SK-N-SH (cell line): ENCODE data around the gene ATP5PD. TPM values are rescaled to one million over a fixed set of nuclear protein-coding genes. Genes with fewer than 3 reads are reported as not detected.

Experiments used
- CTCF ChIA-PET: fragments of 300-600, 350-600 bp; formaldehyde crosslinking; extraction: SDS; loops from one replicate; lab custom pipeline; 2021; lab: Yijun Ruan, JAX
- POLR2A ChIA-PET: fragments of 350-600 bp; sonication (Branson Sonifier 250); formaldehyde crosslinking; extraction: SDS; loops from one replicate; lab custom pipeline; 2020; ENCODE audit warnings: antibody characterized with exemption, inconsistent platforms; lab: Yijun Ruan, JAX
- DNase-seq: peaks from one replicate; pipeline ENCODE4 v3.0.0; 2012
- H2AFZ ChIP-seq: fragments of 200-600 bp; sonication (generic); 2 replicates; pipeline ENCODE4 v1.8.1; 2016; ENCODE audit warnings: antibody characterized with exemption, mild to moderate bottlenecking, low read depth
- H3F3A ChIP-seq: fragments of 200-600 bp; sonication (generic); replicated peaks from 2 replicates; pipeline ENCODE3; 2016; ENCODE audit warnings: antibody characterized with exemption, mild to moderate bottlenecking; ENCODE audit not compliant: insufficient read depth
- H3K27ac ChIP-seq, 2 experiments: fragments of 200-500 bp in 1 of 2; fragments of 200-600 bp in 1 of 2; sonication (Bioruptor generic) in 1 of 2; sonication (generic), shearing (Covaris generic) in 1 of 2; 2 replicates each; pipeline versions ENCODE4 v1.5.1 to v1.6.1; 2014 to 2016; ENCODE audit warnings: low read depth in 2 of 2, inconsistent platforms in 1 of 2, low read length in 1 of 2, mild to moderate bottlenecking in 1 of 2, mixed read lengths in 1 of 2
- H3K27me3 ChIP-seq: fragments of 200-600 bp; sonication (generic), shearing (Covaris generic); 2 replicates; pipeline ENCODE4 v1.6.1; 2016; ENCODE audit warnings: mixed run types; ENCODE audit not compliant: insufficient read depth
- H3K36me3 ChIP-seq, 2 experiments: fragments of 200-500 bp in 1 of 2; fragments of 200-600 bp in 1 of 2; sonication (Bioruptor generic) in 1 of 2; sonication (generic) in 1 of 2; replicated peaks in 1 of 2; 2 replicates each; pipeline versions ENCODE3 to v1.5.1; 2014 to 2016; ENCODE audit warnings: low read length in 1 of 2, mild to moderate bottlenecking in 1 of 2; ENCODE audit not compliant: insufficient read depth in 2 of 2, control insufficient read depth in 1 of 2
- H3K4me1 ChIP-seq, 2 experiments: fragments of 200-500 bp in 1 of 2; fragments of 200-600 bp in 1 of 2; sonication (Bioruptor generic) in 1 of 2; sonication (generic), shearing (Covaris generic) in 1 of 2; 2 replicates each; pipeline versions ENCODE4 v1.5.1 to v1.6.1; 2014 to 2016; ENCODE audit warnings: low read depth in 1 of 2, low read length in 1 of 2, mixed run types in 1 of 2; ENCODE audit not compliant: insufficient read depth in 2 of 2, control insufficient read depth in 1 of 2
- H3K4me2 ChIP-seq: fragments of 200-600 bp; sonication (generic), shearing (Covaris generic); 2 replicates; pipeline ENCODE4 v1.6.1; 2017; ENCODE audit warnings: mixed run types
- H3K4me3 ChIP-seq, 2 experiments: fragments of 200-500 bp in 1 of 2; fragments of 200-600 bp in 1 of 2; sonication (Bioruptor generic) in 1 of 2; sonication (generic), shearing (Covaris generic) in 1 of 2; 2 replicates each; pipeline versions ENCODE4 v1.5.1 to v1.8.1; 2014 to 2016; ENCODE audit warnings: low read depth in 2 of 2, inconsistent platforms in 1 of 2, low read length in 1 of 2, mild to moderate bottlenecking in 1 of 2, mixed read lengths in 1 of 2, moderate library complexity in 1 of 2
- H3K79me2 ChIP-seq: fragments of 200-600 bp; sonication (generic); 2 replicates; pipeline ENCODE4 v1.8.1; 2017; ENCODE audit warnings: mild to moderate bottlenecking; ENCODE audit not compliant: insufficient read depth
- H3K9ac ChIP-seq: fragments of 200-600 bp; sonication (generic); 2 replicates; pipeline ENCODE4 v1.6.1; 2017; ENCODE audit warnings: mixed run types
- H3K9me2 ChIP-seq: fragments of 200-600 bp; sonication (generic); 2 replicates; pipeline ENCODE4 v1.6.1; 2017; ENCODE audit warnings: mixed run types
- H3K9me3 ChIP-seq: fragments of 200-600 bp; sonication (generic); 2 replicates; pipeline ENCODE4 v1.6.1; 2017; ENCODE audit warnings: mixed run types, mild to moderate bottlenecking, moderate library complexity
- H4K20me1 ChIP-seq: fragments of 200-600 bp; sonication (generic); 2 replicates; pipeline ENCODE4 v1.6.1; 2017; ENCODE audit warnings: mild to moderate bottlenecking, mixed run types; ENCODE audit not compliant: insufficient read depth
- CHD2 ChIP-seq: fragments of 150-350 bp; IDR thresholded peaks from 2 replicates; pipeline ENCODE4 v1.6.1; 2018; ENCODE audit warnings: low read length; ENCODE audit not compliant: partially characterized antibody
- CTCF ChIP-seq: fragments of 200-600 bp; sonication (generic); IDR thresholded peaks from 2 replicates; pipeline ENCODE4 v1.6.1; 2017; ENCODE audit warnings: antibody characterized with exemption, mild to moderate bottlenecking, moderate library complexity
- ELF1 ChIP-seq: IDR thresholded peaks from 2 replicates; pipeline ENCODE4 v1.4.0; 2012
- FOSL2 ChIP-seq: IDR thresholded peaks from 2 replicates; pipeline ENCODE4 v1.4.0; 2012; ENCODE audit warnings: low read depth, mild to moderate bottlenecking, moderate library complexity, borderline replicate concordance
- FOXJ3 ChIP-seq: sonication (generic); formaldehyde crosslinking; IDR thresholded peaks from 2 replicates; pipeline ENCODE4 v1.5.1; 2020; ENCODE audit warnings: mild to moderate bottlenecking, missing genetic modification reagents
- FOXM1 ChIP-seq: IDR thresholded peaks from 2 replicates; pipeline ENCODE4 v1.4.0; 2012; ENCODE audit warnings: low read depth, mild to moderate bottlenecking
- GATA2 ChIP-seq: sonication (generic); formaldehyde crosslinking; IDR thresholded peaks from 2 replicates; pipeline ENCODE4 v1.5.0; 2020; ENCODE audit warnings: mild to moderate bottlenecking, missing genetic modification reagents
- IRF3 ChIP-seq: fragments of 150-350 bp; IDR thresholded peaks from 2 replicates; pipeline ENCODE4 v1.6.1; 2016; ENCODE audit warnings: mild to moderate bottlenecking, low read depth, low read length
- JUND ChIP-seq: IDR thresholded peaks from 2 replicates; pipeline ENCODE4 v1.4.0; 2012
- MEF2A ChIP-seq: IDR thresholded peaks from 2 replicates; pipeline ENCODE4 v1.4.0; 2012; ENCODE audit warnings: low read depth, borderline replicate concordance
- NFIC ChIP-seq: IDR thresholded peaks from 2 replicates; pipeline ENCODE4 v1.4.0; 2012; ENCODE audit warnings: borderline replicate concordance
- NRF1 ChIP-seq: IDR thresholded peaks from 2 replicates; pipeline ENCODE4 v1.6.1; 2012; ENCODE audit warnings: low read depth, mild to moderate bottlenecking, low read length
- PBX3 ChIP-seq: IDR thresholded peaks from 2 replicates; pipeline ENCODE4; 2012
- POLR2AphosphoS5 ChIP-seq: IDR thresholded peaks from 2 replicates; pipeline ENCODE4 v1.6.1; 2012; ENCODE audit warnings: low read depth, low read length
- RAD21 ChIP-seq: IDR thresholded peaks from 2 replicates; pipeline ENCODE4 v1.6.1; 2012; ENCODE audit warnings: mild to moderate bottlenecking, low read length
- RFX5 ChIP-seq: IDR thresholded peaks from 2 replicates; pipeline ENCODE4 v1.6.1; 2012; ENCODE audit warnings: mild to moderate bottlenecking, improper control_type of control experiment, low read length
- RXRA ChIP-seq: IDR thresholded peaks from 2 replicates; pipeline ENCODE4 v1.4.0; 2012; ENCODE audit warnings: low read depth, mild to moderate bottlenecking, borderline replicate concordance
- SIN3A ChIP-seq: IDR thresholded peaks from 2 replicates; pipeline ENCODE4 v1.6.1; 2012; ENCODE audit warnings: low read depth, mild to moderate bottlenecking, low read length, moderate library complexity, borderline replicate concordance
- SMC3 ChIP-seq: IDR thresholded peaks from 2 replicates; pipeline ENCODE4 v1.6.1; 2012; ENCODE audit warnings: low read depth, low read length, improper control_type of control experiment
- TAF1 ChIP-seq: IDR thresholded peaks from 2 replicates; pipeline ENCODE4 v1.6.1; 2012; ENCODE audit warnings: low read depth, mild to moderate bottlenecking, low read length, moderate library complexity, borderline replicate concordance
- TCF12 ChIP-seq: IDR thresholded peaks from 2 replicates; pipeline ENCODE4 v1.4.0; 2012
- TEAD4 ChIP-seq: IDR thresholded peaks from 2 replicates; pipeline ENCODE4 v1.4.0; 2012; ENCODE audit warnings: mild to moderate bottlenecking, borderline replicate concordance; ENCODE audit not compliant: insufficient read depth
- USF1 ChIP-seq: IDR thresholded peaks from 2 replicates; pipeline ENCODE4 v1.4.0; 2012; ENCODE audit warnings: low read depth, borderline replicate concordance
- USF2 ChIP-seq: fragments of 150-350 bp; IDR thresholded peaks from 2 replicates; pipeline ENCODE4 v1.6.1; 2017; ENCODE audit warnings: antibody characterized with exemption, low read length, low read depth, borderline replicate concordance
- ZBTB33 ChIP-seq: IDR thresholded peaks from 2 replicates; pipeline ENCODE4 v1.4.0; 2012; ENCODE audit warnings: low read depth, borderline replicate concordance
- WGBS: methylation state at CpG from one replicate; pipeline ENCODE4 v1.1.6; 2017; ENCODE audit warnings: low lambda C conversion rate; 5-methylcytosine and 5-hydroxymethylcytosine counted together
- polyA plus RNA-seq, 3 experiments: library from polyadenylated mRNA; depleted of rRNA; stranded (reverse); fragments of >200 nt; gene quantifications; 2 replicates each; pipeline ENCODE4 v1.2.3, GENCODE V29; 2012

ATP5PD gene
- polyA plus RNA-seq, 1 of the 3 experiments (the other 2 are of a cell fraction), result 354 TPM

- CTCF ChIA-PET, result interaction anchor here (0.6 to 2.3 kb wide), 22 partner anchors 9 to 342 kb away, joined by 3 to 15 read pairs (median 4); partner anchors contain the start of genes KCTD2, MRPL58 and SLC16A5
- H3K4me1 ChIP-seq, result no peaks in the 10 kb centered on the region; a peak in 1 of 4 replicates
- DNase-seq, result peak; percentile 58
- H3K4me3 ChIP-seq, result no peak overlapping the region
- TF ChIP-seq ELF1, result no peak
- TF ChIP-seq JUND, result no peak
- no peak for TF ChIP-seq FOXJ3 (CRISPR knock-in tag)
- TF ChIP-seq NRF1, result no peak
- no peak for TF ChIP-seq POLR2AphosphoS5
- TF ChIP-seq TAF1, result no peak
- no peak for TF ChIP-seq RFX5
- TF ChIP-seq FOSL2, result no peak
- TF ChIP-seq USF1, result no peak
- peak; percentile 40; the same call in 1 of the 2 replicates for TF ChIP-seq GATA2 (CRISPR knock-in tag)
- TF ChIP-seq IRF3, result no peak
- peak; percentile 52 for TF ChIP-seq CTCF
- TF ChIP-seq TEAD4, result no peak
- TF ChIP-seq CHD2, result no peak
- no peak for TF ChIP-seq USF2
- peak; percentile 60 for TF ChIP-seq RAD21
- no peak for TF ChIP-seq MEF2A
- TF ChIP-seq SIN3A, result no peak
- TF ChIP-seq ZBTB33, result no peak
- no peak for TF ChIP-seq NFIC
- TF ChIP-seq PBX3, result no peak
- no peak for TF ChIP-seq TCF12
- no peak for TF ChIP-seq FOXM1
- no peak for TF ChIP-seq RXRA
- peak; percentile 45; the same call in 1 of the 2 replicates for TF ChIP-seq SMC3
- 88% methylated on average over 2 of the region's 2 CpGs for WGBS
- H2AFZ ChIP-seq, result no peak overlapping the region
- H4K20me1 ChIP-seq, result no peaks in the 10 kb centered on the region
- H3K79me2 ChIP-seq, result no peaks in the 10 kb centered on the region
- no peak overlapping the region for H3K9ac ChIP-seq
- H3K36me3 ChIP-seq, result peaks cover 0 to 7% of the 10 kb centered on the region in 2 experiments
- H3K27me3 ChIP-seq, result no peaks in the 10 kb centered on the region
- H3F3A ChIP-seq, result no peaks in the 10 kb centered on the region
- POLR2A ChIA-PET, result interaction anchor here (1.0 kb wide), 1 partner anchor 62 kb away, joined by 3 read pairs; the partner anchor contains the start of gene NT5C
- H3K27ac ChIP-seq, result no peak overlapping the region
- H3K9me3 ChIP-seq, result no peaks in the 10 kb centered on the region
- H3K9me2 ChIP-seq, result no peaks in the 10 kb centered on the region
- H3K4me2 ChIP-seq, result no peak overlapping the region
These were observed 23.0 kb upstream of the ATP5PD start for GRCh38 chr17:75069783-75070182.
